MM.1S (cell line): ENCODE measurements around the gene TMED1.

Source experiments
- EZH2 ChIP-seq: fragments of 300-600 bp; sonication (generic); optimal IDR thresholded peaks from 2 replicates; pipeline ENCODE3; 2017; ENCODE audit warnings: low read depth, mild to moderate bottlenecking, antibody characterized with exemption, low read length, mixed read lengths
- EZH2phosphoT487 ChIP-seq: fragments of 300-600 bp; sonication (generic); IDR thresholded peaks from 2 replicates; pipeline ENCODE4 v1.6.1; 2018; ENCODE audit warnings: antibody characterized with exemption, low read length
- TF ChIP-seq, protein P1 (sequence below): fragments of 300-600 bp; sonication (generic); IDR thresholded peaks from 2 replicates; pipeline ENCODE4 v1.5.1; 2016; ENCODE audit warnings: antibody characterized with exemption, low read length, mixed read lengths

DNA sequence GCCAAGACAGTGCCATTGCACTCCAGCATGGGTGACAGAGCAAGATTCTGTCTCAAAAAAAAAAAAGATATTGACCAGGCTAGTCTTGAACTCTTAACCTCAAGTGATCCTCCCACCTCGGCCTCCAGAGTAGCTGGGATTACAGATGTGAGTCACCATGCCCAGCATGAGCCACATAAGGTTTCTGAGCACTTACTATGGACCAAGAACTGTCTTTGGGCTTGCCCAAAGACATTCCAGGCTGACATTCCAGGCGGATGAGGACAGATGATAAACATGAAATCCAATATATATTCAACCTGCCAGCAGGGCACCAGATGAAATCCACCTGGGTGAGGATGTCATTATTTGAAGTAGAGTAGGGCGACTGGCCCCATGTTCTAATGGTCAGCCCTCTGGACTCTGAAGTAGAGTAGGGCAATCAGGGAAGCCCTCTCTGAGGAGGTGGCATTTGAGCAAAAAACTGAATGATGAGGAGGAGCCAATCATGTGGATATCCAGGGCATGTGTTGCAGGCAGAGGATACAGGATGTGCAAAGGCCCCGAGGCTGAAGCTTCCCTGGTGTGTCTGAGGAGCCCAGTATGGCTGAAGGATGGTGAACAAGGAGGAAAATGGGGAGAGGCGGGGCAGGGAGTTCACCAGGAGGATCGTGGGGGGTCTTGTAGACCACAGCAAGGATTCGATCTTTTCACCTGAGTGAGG lies 16.2 kb upstream of the TMED1 start:
- TF ChIP-seq, protein P1, sequence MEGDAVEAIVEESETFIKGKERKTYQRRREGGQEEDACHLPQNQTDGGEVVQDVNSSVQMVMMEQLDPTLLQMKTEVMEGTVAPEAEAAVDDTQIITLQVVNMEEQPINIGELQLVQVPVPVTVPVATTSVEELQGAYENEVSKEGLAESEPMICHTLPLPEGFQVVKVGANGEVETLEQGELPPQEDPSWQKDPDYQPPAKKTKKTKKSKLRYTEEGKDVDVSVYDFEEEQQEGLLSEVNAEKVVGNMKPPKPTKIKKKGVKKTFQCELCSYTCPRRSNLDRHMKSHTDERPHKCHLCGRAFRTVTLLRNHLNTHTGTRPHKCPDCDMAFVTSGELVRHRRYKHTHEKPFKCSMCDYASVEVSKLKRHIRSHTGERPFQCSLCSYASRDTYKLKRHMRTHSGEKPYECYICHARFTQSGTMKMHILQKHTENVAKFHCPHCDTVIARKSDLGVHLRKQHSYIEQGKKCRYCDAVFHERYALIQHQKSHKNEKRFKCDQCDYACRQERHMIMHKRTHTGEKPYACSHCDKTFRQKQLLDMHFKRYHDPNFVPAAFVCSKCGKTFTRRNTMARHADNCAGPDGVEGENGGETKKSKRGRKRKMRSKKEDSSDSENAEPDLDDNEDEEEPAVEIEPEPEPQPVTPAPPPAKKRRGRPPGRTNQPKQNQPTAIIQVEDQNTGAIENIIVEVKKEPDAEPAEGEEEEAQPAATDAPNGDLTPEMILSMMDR: no peak
- TF ChIP-seq EZH2 (no peak), EZH2phosphoT487 (no peak)
